GM12873 (cell line): ENCODE measurements around the gene CPLANE2.

Experiments used
- CTCF ChIP-seq: IDR thresholded peaks from 2 replicates; pipeline ENCODE4 v1.5.1; 2012; ENCODE audit warnings: low read depth, mild to moderate bottlenecking, moderate library complexity, low read length, control low read depth; ENCODE audit not compliant: insufficient read depth; ENCODE audit errors: missing control alignments

The CPLANE2 gene

GRCh38 chr1:16266411-16267118 lies 29.6 kb upstream of the CPLANE2 start:
- TF ChIP-seq CTCF, result no peak

- TF ChIP-seq CTCF, result no peak
These were observed 25.1 kb upstream of the CPLANE2 start for GRCh38 chr1:16262067-16262466.

GRCh38 chr1:16260814-16261213 lies 23.8 kb upstream of the CPLANE2 start:
- TF ChIP-seq CTCF, result no peak

- TF ChIP-seq CTCF, result no peak
These were observed 21.7 kb upstream of the CPLANE2 start for GRCh38 chr1:16258591-16259135.

- TF ChIP-seq CTCF, result no peak
These were observed 21.0 kb upstream of the CPLANE2 start for GRCh38 chr1:16257968-16258367.

- TF ChIP-seq CTCF, result no peak
These were observed 19.5 kb upstream of the CPLANE2 start for GRCh38 chr1:16256478-16256877.

- no peak for TF ChIP-seq CTCF
These were observed 17.4 kb upstream of the CPLANE2 start for GRCh38 chr1:16254263-16254928.
